ENCODE results near the gene PDK1.
"Not testable (repeated sequence)": the region's sequence is repeated elsewhere in the genome, so short reads cannot be mapped to it uniquely, and the experiment has no call there.

The PDK1 gene

DNA sequence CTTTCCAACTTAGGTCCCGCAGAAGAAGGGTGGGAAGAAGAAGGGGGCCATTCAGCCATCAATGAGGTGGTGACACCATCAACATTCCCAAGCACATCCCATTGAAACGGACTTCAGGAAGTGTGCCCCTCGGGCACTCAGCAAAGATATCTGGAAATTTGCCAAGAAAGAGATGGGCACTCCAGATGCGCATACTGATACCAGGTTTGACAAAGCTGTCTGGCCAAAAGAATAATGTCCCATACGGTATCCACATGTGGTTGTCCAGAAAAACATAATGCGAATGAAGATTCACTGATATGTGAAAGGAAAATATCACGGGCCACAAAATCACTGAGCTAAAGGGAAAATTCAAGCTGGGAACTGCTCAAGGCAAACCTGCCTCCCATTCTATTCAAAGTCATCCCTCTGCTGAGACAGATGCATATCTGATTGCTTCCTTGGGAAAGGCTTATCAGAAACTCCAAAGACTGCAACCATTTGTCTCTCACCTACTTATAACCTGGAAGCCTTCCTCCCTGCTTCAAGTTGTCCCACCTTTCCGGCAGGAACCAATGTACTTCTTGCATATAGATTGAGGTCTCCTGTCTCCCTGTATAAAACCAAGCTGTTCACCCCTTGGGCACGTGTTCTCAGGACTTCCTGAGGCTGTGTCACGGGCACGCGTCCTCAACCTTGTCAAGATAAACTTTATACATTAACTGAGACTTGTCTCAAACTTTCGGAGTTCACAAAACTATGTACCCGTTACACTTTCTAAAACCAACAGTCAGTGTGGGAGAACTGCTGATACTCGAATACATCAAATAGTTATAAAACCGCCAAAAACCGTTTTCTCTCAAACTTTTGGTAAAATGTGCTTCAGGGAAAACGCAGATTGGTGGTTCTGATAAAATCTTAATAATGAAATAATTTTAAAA lies 1.3 kb upstream of the PDK1 start:
- DNase-seq: no peak

DNA sequence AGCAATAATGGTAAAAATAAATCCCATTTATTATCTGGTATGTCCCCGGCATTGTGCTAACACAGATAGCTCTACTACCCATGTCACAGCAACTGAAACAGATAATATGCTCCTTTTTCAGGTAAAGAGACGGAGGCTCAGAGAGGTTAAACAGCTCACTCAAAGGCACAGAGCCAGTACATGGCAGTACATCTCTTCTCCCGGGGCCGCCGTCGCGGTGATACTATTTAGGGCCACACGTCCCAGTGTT lies 693 bp upstream of the PDK1 start:
- no peak for DNase-seq

DNA sequence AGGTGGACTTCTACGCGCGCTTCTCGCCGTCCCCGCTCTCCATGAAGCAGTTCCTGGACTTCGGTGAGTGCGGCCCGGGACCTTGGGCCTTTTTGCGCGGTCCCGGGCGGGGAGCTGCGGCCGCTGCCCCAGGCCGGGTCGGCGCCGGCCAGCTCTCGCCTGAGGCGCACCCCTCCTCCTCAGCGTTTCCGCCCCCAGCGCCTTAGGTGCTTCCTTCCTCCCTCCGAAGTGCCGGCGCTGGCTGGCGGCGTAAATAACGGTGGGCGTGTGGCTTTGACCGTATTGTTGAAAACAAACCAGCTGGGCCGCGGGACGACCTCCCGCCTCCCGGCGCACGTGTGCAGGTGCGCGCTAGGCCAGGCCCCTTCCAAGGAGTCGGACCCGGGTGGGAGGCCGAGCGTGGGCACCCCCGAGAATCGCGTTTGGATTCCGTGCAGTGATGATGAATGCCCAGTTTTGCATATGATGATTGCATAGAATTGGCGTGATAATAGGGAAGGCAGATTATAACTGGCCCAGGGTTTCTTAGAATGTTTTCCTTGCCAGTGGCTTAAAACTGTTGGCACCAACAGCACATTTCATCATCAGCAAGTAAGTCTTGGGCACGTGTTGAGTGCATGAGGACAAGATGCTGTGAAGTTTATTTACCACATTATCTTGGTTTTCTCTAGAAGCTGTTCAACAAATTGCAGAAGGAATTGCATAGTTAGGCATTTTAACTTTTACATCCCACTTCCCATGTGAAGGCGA lies 569 bp downstream of the PDK1 start:
- peak; percentile 53 for DNase-seq

DNA sequence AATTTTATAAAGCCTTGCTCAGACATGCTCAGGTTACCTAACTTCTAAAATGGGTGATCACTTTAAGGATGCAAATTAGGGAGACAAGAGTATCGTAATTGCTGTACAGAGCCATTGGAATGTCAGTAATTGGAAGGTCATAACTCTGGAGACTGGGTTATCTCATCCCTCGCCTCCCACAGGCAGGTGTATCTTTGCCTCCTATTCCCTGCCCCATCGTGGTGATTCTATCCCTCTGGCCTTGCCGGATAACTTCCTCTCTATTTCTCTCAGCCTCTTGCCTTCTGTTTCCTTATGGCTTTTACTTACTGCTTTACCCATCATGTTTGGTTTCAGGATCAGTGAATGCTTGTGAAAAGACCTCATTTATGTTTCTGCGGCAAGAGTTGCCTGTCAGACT lies 2.5 kb downstream of the PDK1 start:
- DNase-seq: no peak

DNA sequence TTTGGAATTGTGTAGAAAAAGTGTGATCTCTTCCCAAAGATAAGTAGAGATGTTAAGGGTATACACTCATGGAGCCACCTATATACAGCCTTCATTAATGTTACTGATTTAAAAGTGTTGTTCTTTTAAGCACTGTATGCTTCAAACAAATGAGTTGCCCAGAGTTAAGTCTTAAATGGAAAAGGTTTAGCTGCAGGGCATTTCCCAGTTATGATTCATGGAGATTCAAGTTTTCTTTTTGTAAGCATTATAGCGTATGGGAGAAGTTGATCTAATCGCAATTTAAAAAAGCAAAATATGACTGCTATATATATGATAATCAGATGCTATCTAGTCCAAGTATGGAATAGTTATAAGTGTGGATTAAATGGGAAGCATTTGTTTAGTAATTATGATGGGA lies 4.8 kb downstream of the PDK1 start:
- no peak for DNase-seq

DNA sequence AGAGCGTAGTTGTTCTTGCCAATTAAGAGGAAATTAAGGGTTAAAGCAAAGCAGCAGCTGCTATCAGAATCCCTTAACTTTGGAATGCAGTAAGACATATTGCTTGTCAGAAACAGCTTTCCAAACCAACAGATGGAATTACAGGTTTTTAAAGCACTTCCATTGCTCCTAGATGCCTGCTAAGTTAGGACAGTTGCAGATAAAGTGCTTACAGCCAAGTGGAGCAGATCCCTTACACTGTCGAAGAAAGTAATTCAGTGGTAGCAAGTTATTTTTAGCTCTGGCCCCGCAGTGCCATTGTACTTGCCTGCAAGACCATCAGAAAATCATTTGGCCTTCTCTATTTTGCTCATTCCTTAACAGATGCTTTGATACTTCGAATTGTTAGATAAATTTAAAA lies 5.4 kb downstream of the PDK1 start:
- no peak for DNase-seq

DNA sequence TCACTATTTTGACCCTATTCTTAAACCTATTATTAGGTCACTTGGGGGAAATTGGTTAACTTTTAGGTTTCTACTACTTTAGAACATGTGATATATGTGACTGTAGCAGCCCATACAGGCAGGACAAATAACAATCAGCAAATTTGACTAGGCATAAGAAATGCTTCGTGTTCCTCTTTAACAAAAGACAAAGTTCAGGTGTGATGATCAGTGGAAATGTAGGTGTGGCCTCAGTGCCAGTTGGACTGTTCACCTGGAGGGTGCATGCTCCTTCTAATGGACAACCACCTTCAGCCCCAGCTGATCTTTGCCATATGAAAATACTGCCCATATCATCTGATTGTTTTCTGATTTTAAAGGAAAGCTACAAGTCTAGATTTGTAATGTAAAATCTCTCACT lies 6.4 kb downstream of the PDK1 start:
- no peak for DNase-seq

DNA sequence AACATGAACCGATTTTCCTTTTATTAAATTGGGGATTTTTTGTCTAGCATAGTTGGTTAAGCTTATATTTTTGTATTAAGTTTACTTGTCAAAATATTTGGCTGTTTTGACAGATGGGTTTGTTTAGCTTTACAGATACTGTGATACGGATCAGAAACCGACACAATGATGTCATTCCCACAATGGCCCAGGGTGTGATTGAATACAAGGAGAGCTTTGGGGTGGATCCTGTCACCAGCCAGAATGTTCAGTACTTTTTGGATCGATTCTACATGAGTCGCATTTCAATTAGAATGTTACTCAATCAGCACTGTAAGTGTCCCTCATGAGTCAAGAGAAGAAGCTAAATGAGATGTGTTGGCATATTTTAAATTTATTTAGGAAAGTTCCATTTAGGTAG lies 8.5 kb downstream of the PDK1 start:
- no peak for DNase-seq

DNA sequence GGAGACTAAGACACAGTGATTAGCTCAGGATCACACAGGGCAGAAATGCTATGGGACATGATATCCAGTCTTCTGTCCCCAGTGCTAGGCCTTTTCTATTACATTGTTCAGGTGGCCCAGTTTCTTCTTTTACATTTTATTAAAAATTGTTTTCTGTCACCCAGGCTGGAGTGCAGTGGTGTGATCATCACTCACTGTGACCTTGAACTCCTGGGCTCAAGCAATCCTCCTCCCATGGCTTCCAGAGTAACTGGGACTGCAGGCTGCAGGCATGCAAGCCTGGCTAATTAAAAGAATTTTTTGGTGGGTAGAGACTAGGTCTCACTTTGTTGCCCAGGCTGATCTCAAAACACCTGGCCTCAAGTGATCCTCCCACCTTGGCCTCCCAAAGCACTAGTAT lies 15.4 kb downstream of the PDK1 start:
- DNase-seq: no peak

DNA sequence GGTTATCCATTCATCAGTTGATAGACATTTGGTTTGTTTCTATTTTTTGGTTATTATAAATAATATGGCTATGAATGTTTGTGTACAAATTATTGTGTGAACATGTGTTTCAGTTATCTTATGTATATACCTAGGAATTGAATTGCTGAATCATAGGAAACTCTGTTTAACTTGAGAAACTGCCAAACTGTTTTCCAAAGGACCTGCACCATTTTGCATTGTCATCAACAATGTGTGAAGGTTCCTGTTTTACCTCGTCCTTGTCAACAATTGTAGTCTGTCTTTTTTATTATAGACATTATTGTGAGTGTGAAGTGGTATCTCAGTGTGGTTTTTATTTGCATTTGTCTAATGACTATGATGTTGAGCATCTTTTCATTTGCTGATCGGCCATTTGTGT lies 17.1 kb downstream of the PDK1 start:
- DNase-seq: no peak

DNA sequence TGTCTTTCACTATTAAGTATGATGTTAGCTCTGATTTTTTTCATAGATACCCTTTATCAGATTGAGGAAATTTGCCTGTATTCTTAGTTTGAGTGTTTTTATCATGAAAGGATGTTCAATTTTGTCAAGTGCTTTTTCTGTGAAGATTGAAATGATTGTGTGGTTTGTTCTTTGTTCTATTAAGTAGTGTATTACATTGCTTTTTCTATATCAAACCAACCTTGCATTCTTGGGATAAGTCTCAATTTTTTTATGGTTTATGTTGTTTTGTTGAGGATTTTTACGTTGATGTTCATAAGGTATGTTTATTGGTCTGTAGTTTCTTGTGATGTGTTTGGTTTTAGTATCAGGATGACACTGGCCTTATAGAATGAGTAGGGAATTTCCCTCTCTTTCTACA lies 19.1 kb downstream of the PDK1 start:
- DNase-seq: no peak

DNA sequence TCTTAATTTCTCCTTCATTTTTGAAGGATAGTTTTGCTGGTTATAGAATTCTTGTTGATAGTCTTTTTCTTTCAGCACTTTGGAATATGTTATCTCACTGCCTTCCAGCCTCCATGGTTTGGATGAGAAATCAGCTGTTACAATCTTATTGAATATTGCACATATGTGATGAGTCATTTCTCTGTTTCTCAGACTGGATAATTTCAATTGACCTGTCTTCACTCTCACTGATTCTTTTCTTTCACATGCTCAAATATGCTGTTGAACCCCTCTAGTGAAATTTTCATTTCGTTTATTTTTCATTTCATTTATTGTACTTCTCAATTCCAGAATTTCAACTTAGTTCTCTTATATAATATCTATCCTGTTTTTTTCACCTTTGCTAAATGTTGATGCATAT lies 22.2 kb downstream of the PDK1 start:
- no peak for DNase-seq

DNA sequence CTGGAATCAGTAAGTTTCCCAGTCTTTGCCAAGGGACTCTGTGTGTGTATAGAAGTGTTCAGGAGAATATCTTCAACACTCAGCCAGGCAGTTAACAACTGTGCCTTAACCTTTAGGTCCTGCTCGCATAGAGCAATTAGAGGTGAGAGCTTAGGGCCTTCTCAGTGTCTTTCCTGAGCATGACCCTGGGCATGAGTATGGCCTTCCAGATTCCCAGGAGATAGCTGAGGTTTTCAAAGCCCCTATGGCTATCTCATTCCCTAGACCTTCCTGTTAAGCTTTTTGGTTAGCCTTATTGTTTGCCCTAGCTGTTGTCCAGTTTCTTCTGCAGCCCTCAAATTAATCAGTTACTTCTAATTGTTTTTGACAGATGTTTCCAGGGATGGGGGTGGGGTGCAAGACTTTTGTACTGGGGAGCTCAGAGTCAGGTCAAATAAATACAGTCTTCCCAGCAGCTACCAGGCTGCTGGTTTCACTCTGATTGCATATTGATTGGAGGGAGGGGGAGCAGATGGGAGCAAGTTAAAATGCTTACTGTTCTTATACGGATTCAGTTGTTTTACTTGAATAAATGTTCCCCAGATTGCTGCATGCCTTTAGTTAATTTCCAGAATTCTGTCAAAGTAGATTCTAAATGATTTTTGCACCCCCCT lies 23.1 kb downstream of the PDK1 start:
- DNase-seq: no peak

DNA sequence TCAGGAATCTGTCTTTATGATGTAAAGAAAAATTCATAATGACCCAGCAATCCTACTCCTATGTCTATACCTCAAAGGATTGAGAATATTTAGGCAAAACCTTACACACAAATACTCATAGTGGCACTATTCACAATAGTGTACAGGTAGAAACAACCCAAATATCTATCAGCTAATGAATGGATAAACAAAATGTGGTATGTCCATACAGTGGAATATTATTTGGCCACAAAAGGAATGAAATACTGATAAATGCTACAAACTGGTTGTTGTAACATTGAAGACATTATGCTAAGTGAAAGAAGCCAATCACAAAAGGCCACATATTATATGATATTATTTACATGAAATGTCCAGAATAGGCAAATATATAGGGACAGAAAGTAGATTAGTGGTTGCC lies 24.7 kb downstream of the PDK1 start:
- no peak for DNase-seq

DNA sequence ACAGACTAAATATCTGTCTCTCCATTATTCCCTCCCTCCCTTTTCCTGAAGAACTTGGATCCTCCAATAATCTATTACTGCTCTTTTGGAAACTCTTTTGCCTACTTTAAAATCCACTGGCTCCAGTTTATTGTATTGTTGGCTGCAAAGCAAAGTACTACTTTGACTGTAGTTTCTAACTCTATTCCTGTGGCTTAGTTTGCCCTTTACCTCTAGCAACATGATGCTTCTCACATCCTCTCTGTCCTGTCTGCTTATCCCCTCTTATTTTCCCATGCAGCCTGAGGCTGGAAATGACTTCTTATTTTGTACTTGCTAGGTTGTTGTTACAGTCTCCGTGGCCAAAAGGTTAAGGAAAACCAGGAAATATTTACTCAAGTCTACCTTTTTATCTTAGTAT lies 26.8 kb downstream of the PDK1 start:
- DNase-seq: no peak

DNA sequence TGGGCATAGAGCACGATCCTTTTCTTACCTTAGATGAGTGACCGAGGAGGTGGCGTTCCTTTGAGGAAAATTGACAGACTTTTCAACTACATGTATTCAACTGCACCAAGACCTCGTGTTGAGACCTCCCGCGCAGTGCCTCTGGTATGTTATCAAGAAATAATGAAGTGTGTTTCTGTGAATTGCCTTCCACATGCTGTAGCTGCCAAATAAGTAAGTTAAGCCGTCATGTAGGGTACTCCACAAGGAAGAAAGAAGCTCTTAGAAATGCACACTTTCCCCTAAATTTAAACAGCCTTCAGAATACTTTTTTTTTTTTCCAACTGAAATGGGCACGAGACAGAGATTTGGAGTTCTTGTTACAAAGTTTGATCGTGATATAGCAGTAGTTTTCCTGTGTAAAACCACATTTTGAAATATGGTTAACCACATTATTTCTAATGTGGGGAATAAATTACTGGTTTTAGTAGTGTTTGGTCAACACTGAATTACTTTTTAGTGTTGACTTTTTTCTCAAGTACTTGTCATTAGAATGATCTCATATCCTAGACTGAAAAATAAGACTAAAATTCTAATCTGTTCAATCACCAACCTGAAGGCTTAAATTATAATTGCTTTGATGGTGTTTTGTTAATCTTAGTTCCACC lies 30.5 kb downstream of the PDK1 start:
- no peak for DNase-seq

DNA sequence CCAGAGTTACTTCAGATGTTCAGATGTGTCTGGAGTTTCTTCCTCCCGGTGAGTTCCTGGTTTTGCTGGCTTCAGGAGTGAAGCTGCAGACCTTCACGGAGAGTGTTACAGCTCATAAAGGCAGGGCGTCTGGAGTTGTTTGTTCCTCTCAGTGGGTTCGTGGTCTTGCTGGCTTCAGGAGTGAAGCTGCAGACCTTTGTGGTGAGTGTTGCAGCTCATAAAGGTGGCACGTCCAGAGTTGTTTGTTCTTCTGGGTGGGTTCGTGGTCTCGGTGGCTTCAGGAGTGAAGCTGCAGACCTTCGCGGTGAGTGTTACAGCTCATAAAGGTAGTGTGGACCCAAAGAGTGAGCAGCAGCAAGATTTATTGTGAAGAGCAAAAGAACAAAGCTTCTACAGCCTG lies 31.3 kb downstream of the PDK1 start:
- DNase-seq: not testable (repeated sequence)

DNA sequence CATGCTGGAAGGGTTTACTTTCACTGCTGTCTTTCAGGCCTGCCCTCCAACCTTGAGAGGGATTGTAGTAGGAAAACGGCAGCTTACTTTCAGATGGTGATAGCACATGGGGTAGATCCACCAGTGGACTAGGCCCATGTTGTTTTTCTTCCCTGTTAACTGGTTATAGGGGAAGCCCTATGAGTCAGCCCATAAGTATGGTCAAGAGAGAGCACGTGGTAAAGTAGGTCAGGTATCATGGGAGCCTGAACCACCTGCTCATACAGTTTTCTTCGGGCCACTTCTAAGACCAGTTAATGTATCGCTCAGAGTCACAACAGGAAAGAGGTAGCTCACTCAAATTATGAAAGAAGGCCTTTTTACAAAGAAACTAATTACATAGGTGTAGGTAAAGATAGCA lies 33.0 kb downstream of the PDK1 start:
- no peak for DNase-seq

DNA sequence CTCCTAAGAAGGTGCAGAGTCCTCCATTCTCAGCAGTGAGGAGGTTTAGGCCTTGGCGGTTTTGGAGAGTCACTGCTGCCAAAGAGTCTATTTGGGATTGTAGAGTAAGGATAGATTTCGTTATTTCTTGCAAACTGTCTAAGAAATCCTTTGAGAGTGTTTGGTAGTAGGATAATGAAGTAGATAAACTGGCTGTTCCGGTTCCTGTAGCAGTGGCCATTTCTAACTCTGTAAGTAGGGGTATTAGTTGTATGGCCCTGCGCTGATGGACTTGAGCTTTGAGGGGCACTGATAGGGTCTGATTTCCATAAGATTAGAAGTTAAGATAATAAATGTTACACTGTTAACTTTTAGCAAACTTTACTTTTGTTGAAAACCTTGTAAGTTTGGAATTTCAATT lies 35.5 kb downstream of the PDK1 start:
- DNase-seq: not testable (repeated sequence)

DNA sequence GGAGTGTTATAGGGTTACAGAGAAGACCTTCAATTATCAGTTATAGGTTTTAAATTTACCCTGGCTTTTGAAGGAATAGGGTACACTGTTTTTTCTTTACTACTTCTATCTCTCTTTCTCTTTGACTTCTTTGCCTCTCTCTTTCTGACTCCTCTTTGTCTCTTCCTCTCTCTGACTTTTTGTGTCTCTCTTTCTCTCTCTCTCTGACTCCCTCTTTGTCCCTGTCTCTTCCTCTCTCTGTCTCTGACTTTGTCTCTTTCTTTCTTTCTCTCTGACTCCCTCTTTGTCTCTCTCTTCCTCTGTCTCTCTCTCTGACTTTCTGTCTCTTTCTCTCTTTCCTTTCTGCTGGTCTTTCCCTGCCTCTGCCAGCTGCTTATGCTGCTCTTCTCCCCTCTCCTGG lies 36.3 kb downstream of the PDK1 start:
- DNase-seq: not testable (repeated sequence)

DNA sequence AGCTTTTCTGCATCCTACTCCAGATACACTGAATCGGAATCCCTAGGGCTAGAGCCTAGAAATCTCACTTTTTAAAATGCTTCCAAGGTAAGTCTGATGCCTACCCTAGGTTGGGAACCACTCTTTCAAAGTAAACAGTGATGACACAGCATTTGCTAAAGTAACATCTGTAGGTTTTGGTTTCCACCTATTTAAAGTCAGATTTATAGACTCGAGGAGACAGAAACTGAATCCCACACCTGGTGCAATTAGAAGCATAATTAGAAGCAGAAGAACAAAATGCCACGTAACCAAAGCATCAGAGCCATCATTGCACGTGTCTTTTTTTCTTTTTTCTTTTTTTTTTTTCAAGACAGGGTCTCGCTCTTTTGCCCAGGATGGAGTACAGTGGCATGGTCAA lies 40.9 kb downstream of the PDK1 start:
- no peak for DNase-seq

DNA sequence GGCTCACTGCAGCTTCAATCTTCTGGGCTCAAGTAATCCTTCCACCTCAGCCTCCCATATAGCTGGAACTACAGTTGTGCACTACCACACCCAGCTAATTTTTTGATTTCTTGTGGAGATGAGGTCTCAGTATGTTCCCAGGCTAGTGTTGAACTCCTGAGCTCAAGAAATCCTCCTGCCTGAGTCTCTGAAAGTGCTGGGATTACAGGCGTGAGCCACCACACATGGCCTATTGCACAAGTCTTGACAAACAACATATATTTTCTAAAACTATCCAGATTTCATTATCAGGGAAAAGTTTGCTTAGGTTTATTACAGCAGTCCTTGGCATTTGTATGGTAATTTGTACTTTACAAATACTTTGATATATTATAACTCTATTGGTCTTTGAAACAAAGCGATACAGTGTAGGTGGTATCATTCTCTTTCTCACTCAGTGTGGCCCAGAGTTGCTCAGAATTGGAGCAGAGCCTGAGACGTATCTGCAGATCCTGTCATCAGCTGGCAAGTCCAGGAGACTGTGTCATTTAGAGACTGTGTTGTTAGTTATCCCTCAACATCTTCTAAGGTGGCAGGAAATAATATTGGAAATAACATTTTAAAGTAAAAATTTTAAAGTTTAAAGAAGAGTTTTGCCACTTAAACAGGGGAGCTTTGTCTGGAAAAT lies 41.4 kb downstream of the PDK1 start:
- no peak for DNase-seq

DNA sequence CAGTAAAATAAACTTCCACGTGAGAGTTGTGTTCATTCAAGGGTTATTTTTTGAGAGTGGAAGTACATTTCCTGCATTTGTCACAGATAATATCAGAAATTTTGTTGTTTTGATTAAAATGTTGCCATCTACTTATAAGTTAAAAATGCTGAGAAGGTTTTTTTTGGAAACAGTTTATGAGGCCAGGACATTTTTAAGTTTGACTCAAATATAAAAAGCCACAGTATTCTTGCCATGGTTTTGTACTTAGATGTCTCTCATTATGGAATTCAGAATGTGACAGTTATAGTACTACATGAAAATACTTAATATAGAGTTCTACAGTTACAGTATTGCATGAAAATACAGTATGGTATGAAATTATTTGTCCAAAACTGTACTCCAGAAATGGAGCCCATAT lies 44.1 kb downstream of the PDK1 start:
- no peak for DNase-seq
